Osteoblast (primary cell): ENCODE data around the gene MAP3K10. TPM values are rescaled to one million over a fixed set of nuclear protein-coding genes. Genes with fewer than 3 reads are reported as not detected.

Experiments
- DNase-seq: peaks from one replicate; pipeline ENCODE4 v3.0.0; 2011; ENCODE audit warnings: low spot score, mixed read lengths; ENCODE audit not compliant: insufficient read length; ENCODE audit errors: missing footprints
- H2AFZ ChIP-seq: 2 replicates; pipeline ENCODE4 v1.6.0; 2011; ENCODE audit warnings: mild to moderate bottlenecking, low read length
- H3K27ac ChIP-seq: 2 replicates; pipeline ENCODE4 v1.5.1; 2011; ENCODE audit warnings: mild to moderate bottlenecking, low read depth, low read length, moderate library complexity
- H3K27me3 ChIP-seq: 2 replicates; pipeline ENCODE4 v1.6.0; 2012; ENCODE audit warnings: mild to moderate bottlenecking, control low read depth, inconsistent platforms, low read length, moderate library complexity; ENCODE audit not compliant: insufficient read depth
- H3K36me3 ChIP-seq: 2 replicates; pipeline ENCODE4 v1.5.1; 2011; ENCODE audit warnings: mild to moderate bottlenecking, low read length, control low read depth, moderate library complexity; ENCODE audit not compliant: insufficient read depth
- H3K4me1 ChIP-seq: 2 replicates; pipeline ENCODE4 v1.5.1; 2011; ENCODE audit warnings: mild to moderate bottlenecking, low read length, control low read depth, moderate library complexity; ENCODE audit not compliant: insufficient read depth
- H3K4me2 ChIP-seq: 2 replicates; pipeline ENCODE4 v1.6.0; 2011; ENCODE audit warnings: mild to moderate bottlenecking, low read length; ENCODE audit not compliant: insufficient read depth
- H3K4me3 ChIP-seq: fragments of 200-600 bp; sonication (generic); 3 replicates; pipeline ENCODE4 v1.5.1; 2012; ENCODE audit warnings: mild to moderate bottlenecking, low read length, inconsistent platforms; ENCODE audit not compliant: insufficient read depth
- H3K79me2 ChIP-seq: 2 replicates; pipeline ENCODE4 v1.6.0; 2012; ENCODE audit warnings: mild to moderate bottlenecking, low read length, control low read depth, inconsistent platforms; ENCODE audit not compliant: insufficient read depth
- H3K9me3 ChIP-seq: 2 replicates; pipeline ENCODE4 v1.5.1; 2011; ENCODE audit warnings: low read depth, low read length, control low read depth
- H4K20me1 ChIP-seq: 2 replicates; pipeline ENCODE4 v1.6.0; 2012; ENCODE audit warnings: mild to moderate bottlenecking, low read length, control low read depth; ENCODE audit not compliant: insufficient read depth
- CTCF ChIP-seq: IDR thresholded peaks from 2 replicates; pipeline ENCODE4 v1.5.1; 2011; ENCODE audit warnings: mild to moderate bottlenecking, low read depth, low read length, moderate library complexity; ENCODE audit errors: extremely low read depth
- total RNA-seq: library from RNA; depleted of rRNA; stranded (reverse); fragments of >200 nt; gene quantifications from 2 replicates; pipeline ENCODE4 v1.2.3, GENCODE V29; 2012

Gene MAP3K10
- total RNA-seq, 1 donor: 9.8 TPM

- peaks cover 5% of the 10 kb centered on the region for H4K20me1 ChIP-seq
- H3K4me1 ChIP-seq: no peaks in the 10 kb centered on the region
- no peaks in the 10 kb centered on the region for H3K79me2 ChIP-seq
- H3K27ac ChIP-seq: no peak overlapping the region
- TF ChIP-seq CTCF: peak; percentile 13
- no peak overlapping the region for H2AFZ ChIP-seq
- H3K4me2 ChIP-seq: no peak overlapping the region
- H3K27me3 ChIP-seq: no peaks in the 10 kb centered on the region
- H3K4me3 ChIP-seq: no peak overlapping the region
- H3K36me3 ChIP-seq: peaks cover 25% of the 10 kb centered on the region
- no peaks in the 10 kb centered on the region for H3K9me3 ChIP-seq
- DNase-seq: peak; percentile 81
Measured at GRCh38 chr19:40235238-40236025, 44.2 kb downstream of the MAP3K10 start.

GRCh38 chr19:40236026-40236355 is 44.8 kb downstream of the MAP3K10 start:
- H3K27me3 ChIP-seq: no peaks in the 10 kb centered on the region

GRCh38 chr19:40236366-40236765 is 45.1 kb downstream of the MAP3K10 start:
- H3K27me3 ChIP-seq: no peaks in the 10 kb centered on the region
- no peaks in the 10 kb centered on the region for H3K9me3 ChIP-seq
- H3K4me2 ChIP-seq: no peak overlapping the region
- no peak overlapping the region for H3K4me3 ChIP-seq
- peaks cover 27% of the 10 kb centered on the region for H3K36me3 ChIP-seq
- no peak overlapping the region for H2AFZ ChIP-seq
- TF ChIP-seq CTCF: no peak
- H3K4me1 ChIP-seq: no peaks in the 10 kb centered on the region
- no peaks in the 10 kb centered on the region for H3K79me2 ChIP-seq
- H3K27ac ChIP-seq: no peak overlapping the region
- DNase-seq: peak; percentile 47
- H4K20me1 ChIP-seq: peaks cover 5% of the 10 kb centered on the region

More at GRCh38 chr19:40236026-40236355, 44.8 kb downstream of the MAP3K10 start:
- no peak overlapping the region for H2AFZ ChIP-seq
- H3K4me1 ChIP-seq: no peaks in the 10 kb centered on the region
- H3K4me3 ChIP-seq: no peak overlapping the region
- no peaks in the 10 kb centered on the region for H3K9me3 ChIP-seq
- DNase-seq: no peak
- no peak overlapping the region for H3K4me2 ChIP-seq
- peaks cover 5% of the 10 kb centered on the region for H4K20me1 ChIP-seq
- no peak for TF ChIP-seq CTCF
- H3K36me3 ChIP-seq: peaks cover 27% of the 10 kb centered on the region
- H3K27ac ChIP-seq: no peak overlapping the region
- no peaks in the 10 kb centered on the region for H3K79me2 ChIP-seq

GRCh38 chr19:40237791-40238190 is 46.6 kb downstream of the MAP3K10 start:
- Histone ChIP-seq H4K20me1 (peaks cover 5% of the 10 kb centered on the region), H3K4me1 (no peaks in the 10 kb centered on the region), H3K4me2 (no peak overlapping the region), H3K27me3 (no peaks in the 10 kb centered on the region), H3K79me2 (no peaks in the 10 kb centered on the region), H3K9me3 (no peaks in the 10 kb centered on the region), H3K36me3 (peaks cover 29% of the 10 kb centered on the region), H3K4me3 (no peak overlapping the region), H3K27ac (no peak overlapping the region), H2AFZ (no peak overlapping the region)
- DNase-seq: no peak
- no peak for TF ChIP-seq CTCF
